Measurements from ENCODE around the gene RAI14.
A peak's percentile ranks its signal among the peaks of the same experiment; 100 is the strongest.
"Not testable (repeated sequence)": the region's sequence is repeated elsewhere in the genome, so short reads cannot be mapped to it uniquely, and the experiment has no call there.

Gene RAI14

DNA sequence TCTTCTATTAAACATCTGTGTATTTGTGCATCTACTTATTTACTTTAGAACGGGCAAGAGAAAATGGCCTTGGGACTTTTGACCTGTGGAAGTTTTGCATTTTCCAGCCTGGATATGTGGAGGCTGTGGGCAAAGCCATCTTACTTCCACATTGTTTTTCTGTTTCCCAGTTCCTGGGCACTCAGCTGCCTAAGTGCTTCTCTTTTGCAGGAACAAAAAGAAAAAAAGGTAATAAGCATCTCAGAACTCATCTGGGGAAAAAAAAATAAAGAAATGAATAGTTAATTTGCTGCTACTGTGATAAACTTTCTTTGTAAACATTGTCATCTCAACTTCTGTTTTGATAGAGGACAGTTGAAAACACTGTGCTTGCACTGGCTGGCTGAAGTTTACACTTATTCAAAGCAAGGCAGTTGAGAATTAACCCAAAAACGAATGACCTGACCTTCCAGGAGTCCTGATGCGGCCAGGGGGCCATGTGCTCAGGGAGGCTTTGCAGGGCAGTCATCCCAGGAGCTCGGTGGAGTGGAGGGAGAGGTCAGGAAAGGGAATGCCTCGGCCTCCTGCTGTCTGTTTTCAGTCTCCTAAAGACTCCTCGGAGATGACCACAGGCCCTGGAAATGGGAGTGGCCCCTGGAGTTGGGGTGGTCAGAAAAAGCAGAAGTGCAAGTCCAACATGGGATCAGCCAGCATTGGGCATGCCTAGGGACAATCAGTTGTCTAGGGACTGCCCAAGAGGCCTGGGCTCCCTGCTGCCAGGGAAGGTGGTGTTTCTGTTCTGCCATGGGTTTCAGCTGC is 75.5 kb downstream of the RAI14 start:
- no peak for DNase-seq (ENCODE audit: low read depth)

- DNase-seq (ENCODE audit: low read depth): no peak
Measured at GRCh38 chr5:34734326-34734725, 78.2 kb downstream of the RAI14 start.

DNA sequence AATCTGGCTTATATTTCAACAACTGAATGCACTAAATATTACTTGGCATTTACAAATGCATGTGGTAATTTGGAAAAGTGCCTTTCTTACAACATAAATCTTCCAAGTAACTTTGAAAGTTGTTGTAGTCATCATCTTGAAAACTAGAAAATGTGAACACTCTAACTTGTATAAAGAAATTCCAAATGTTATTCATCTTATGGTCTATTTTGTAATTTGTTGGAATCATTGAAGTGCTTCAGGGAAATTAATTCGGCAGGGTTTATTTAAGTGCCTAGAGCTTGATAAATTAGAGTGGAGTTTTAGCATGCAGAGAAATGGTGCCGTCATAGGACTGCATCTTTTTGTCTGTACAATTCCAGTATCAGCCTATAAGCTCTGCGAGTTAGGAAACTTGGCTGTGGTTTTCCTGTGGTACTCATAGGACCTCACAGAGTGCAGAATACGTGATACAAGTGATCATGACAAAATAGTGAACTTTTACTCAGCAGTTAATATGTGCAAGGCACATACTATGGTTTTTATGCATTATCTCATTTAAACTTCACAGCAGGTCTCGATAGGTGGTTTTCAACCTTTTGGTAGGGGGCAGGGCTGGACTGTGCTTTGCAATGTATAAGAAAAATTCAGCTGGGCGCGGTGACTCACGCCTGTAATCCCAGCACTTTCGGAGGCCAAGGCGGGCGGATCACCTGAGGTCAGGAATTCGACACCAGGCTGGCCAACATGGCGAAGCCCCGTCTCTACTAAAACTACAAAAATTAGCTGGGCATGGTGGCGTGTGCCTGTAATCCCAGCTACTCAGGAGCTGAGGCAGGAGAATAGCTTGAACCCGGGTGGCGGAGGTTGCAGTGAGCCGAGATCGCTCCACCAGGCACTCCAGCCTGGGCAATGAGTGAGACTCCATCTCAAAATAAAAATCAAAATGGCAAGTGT is 79.6 kb downstream of the RAI14 start:
- DNase-seq (ENCODE audit: low read depth): no peak

- DNase-seq (ENCODE audit: low read depth): no peak
Measured at GRCh38 chr5:34736445-34737115, 80.5 kb downstream of the RAI14 start.

DNA sequence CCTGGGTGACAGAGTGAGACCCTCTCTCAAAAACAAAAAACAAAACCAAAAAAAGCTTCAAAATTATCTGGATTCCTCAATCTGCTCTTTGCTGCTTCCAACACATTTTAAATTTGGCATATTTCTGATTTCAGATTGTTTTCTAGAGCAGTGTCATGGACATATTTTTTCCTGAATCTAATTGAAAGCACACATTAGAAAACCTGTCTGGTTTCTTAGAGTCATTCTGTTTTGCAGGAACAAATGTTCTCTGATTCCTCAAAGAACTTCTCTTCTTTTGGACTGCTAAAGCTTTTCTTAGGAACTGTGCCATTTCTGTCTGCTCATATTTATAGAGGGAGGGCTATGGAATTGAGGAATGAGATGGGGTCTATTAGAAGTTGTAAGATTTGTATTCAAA is 81.6 kb downstream of the RAI14 start:
- no peak for DNase-seq (ENCODE audit: low read depth)

DNA sequence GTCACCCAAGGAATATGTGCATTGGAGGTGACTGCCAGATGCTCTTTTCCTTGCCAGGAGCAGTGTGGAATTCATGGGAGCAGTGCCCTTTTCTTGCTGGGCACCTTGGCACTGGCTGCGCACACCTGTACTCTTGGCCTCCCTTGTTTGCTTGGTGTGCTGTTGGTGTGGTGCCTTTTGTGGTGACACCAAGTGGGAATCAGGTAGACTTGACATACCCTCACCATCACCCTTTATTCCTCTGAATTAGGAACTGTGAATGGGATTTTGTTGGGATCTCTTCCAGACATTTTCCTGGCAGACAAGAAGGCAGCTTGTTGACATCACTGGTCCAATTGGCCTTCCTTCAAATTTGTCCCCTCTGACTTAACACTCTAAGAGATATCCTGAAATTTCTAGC is 82.3 kb downstream of the RAI14 start:
- no peak for DNase-seq (ENCODE audit: low read depth)

DNA sequence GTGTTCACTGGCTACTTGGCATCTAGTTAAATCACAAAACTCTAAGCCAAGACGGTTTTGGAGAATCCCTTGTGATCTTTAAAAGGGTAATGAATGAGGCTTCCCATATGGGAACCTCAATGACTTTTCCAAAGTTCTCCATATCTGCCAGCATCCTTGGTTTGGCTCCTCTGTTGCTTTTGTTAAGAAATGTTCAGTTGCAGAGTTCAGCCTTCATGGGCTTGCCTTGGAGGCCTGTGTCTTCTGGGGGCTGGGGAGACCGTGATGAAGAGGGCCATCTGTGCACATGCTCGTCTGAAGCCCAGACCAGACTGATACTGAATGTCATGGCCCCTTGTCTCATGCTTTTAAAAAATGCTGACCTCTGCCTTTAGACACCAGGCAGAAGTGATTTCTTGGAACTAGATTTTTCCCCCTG is 84.3 kb downstream of the RAI14 start:
- no peak for DNase-seq (ENCODE audit: low read depth)

- no peak for DNase-seq (ENCODE audit: low read depth)
Measured at GRCh38 chr5:34742061-34742460, 85.9 kb downstream of the RAI14 start.

DNA sequence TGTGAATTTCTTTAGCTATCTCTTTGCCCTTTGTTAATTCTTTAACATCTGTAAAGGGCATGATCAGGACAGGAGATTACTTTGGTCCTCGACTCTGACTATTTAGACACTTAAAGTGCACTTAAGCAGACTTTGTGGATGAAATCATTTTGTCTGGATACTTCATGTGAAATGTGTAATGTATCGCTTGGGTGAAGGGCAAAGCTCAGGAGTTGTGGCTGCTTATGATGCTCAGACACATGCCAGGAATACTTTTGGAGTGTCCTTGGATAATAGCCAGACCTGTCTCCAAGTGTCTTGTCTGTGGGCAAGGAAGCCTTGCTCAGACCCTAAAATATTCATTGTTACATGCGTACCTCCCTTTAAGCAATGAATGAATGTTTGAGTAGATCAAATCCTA is 87.8 kb downstream of the RAI14 start:
- DNase-seq (ENCODE audit: low read depth): peak; percentile 84

DNA sequence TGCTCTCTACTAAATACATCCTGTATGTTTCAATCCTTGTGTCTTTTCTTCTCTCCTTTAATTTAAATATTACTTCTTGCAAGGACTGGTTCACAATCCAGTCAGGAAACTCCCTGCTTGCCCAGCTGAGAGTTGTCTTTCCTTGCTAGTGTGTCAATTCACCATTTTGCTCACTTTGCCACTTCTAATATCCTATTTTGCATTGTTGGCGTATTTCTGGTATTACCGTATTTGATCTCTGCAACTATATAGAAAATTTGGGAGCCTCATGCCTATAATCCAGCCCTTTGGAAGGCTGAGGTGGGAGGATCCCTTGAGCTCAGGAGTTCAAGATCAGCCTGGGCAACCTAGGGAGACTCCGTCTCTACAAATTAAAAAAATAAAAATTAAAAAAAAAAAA is 92.3 kb downstream of the RAI14 start:
- DNase-seq (ENCODE audit: low read depth): no peak

- peak; percentile 81 for DNase-seq (ENCODE audit: low read depth)
Measured at GRCh38 chr5:34749431-34749873, 93.3 kb downstream of the RAI14 start.

- no peak for DNase-seq (ENCODE audit: low read depth)
Measured at GRCh38 chr5:34750206-34750605, 94.1 kb downstream of the RAI14 start.

GRCh38 chr5:34751807-34752736 is 95.9 kb downstream of the RAI14 start:
- no peak for DNase-seq (ENCODE audit: low read depth)

DNA sequence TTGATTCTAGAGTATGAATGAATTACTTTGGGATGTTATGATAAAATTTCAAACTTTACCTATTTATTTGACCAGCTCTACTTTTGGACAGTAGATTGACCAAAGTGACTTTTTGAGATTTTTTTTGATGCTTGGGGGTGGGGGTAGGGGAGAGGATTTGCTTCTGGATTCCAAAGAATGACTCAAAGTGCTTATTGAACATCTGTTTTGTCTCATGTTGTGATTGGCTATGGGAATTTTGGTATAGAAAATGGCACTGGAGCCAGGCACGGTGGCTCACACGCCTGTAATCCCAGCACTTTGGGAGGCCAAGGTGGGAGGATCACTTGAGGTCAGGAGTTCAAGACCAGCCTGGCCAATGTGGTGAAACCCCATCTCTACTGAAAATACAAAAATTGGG is 97.1 kb downstream of the RAI14 start:
- DNase-seq (ENCODE audit: low read depth): not testable (repeated sequence)

GRCh38 chr5:34755926-34756325 is 99.8 kb downstream of the RAI14 start:
- no peak for DNase-seq (ENCODE audit: low read depth)

- no peak for DNase-seq (ENCODE audit: low read depth)
Measured at GRCh38 chr5:34756781-34757624, 100.9 kb downstream of the RAI14 start.

- DNase-seq (ENCODE audit: low read depth): no peak
Measured at GRCh38 chr5:34758514-34758913, 102.4 kb downstream of the RAI14 start.

GRCh38 chr5:34759213-34759612 is 103.1 kb downstream of the RAI14 start:
- DNase-seq (ENCODE audit: low read depth): not testable (repeated sequence)

GRCh38 chr5:34765662-34766061 is 109.5 kb downstream of the RAI14 start:
- DNase-seq (ENCODE audit: low read depth): no peak

- no peak for DNase-seq (ENCODE audit: low read depth)
Measured at GRCh38 chr5:34767180-34767579, 111.1 kb downstream of the RAI14 start.

All from HS-5 (cell line).